OCI-LY1 (cell line): Measurements from ENCODE around the gene TMEM132C.
"Not testable (repeated sequence)": the region's sequence is repeated elsewhere in the genome, so short reads cannot be mapped to it uniquely, and the experiment has no call there.

Experiments used
- H2AFZ ChIP-seq: fragments of 200-600 bp; sonication (generic), shearing (Covaris generic); 2 replicates; pipeline ENCODE4 v1.6.0; 2014; ENCODE audit warnings: antibody characterized with exemption, mild to moderate bottlenecking, low read length
- H3F3A ChIP-seq: fragments of 200-600 bp; sonication (generic), shearing (Covaris generic); 2 replicates; pipeline ENCODE4 v1.6.0; 2014; ENCODE audit warnings: mild to moderate bottlenecking, antibody characterized with exemption, low read length, moderate library complexity; ENCODE audit not compliant: insufficient read depth
- H3K27ac ChIP-seq: fragments of 200-600 bp; sonication (generic); 2 replicates; pipeline ENCODE4 v1.5.1; 2014; ENCODE audit warnings: low read length, mixed run types, mild to moderate bottlenecking, low read depth; ENCODE audit not compliant: poor library complexity, severe bottlenecking
- H3K27me3 ChIP-seq: fragments of 200-600 bp; sonication (generic); 2 replicates; pipeline ENCODE4 v1.6.0; 2014; ENCODE audit warnings: antibody characterized with exemption, mild to moderate bottlenecking, low read length, moderate library complexity; ENCODE audit not compliant: insufficient read depth
- H3K36me3 ChIP-seq: fragments of 200-600 bp; sonication (generic); 2 replicates; pipeline ENCODE4 v1.6.1; 2014; ENCODE audit warnings: mild to moderate bottlenecking, antibody characterized with exemption, low read length, moderate library complexity, mixed read lengths; ENCODE audit not compliant: insufficient read depth
- H3K4me1 ChIP-seq: fragments of 200-600 bp; sonication (generic); 2 replicates; pipeline ENCODE4 v1.5.1; 2014; ENCODE audit warnings: mild to moderate bottlenecking, low read length, moderate library complexity; ENCODE audit not compliant: insufficient read depth, severe bottlenecking
- H3K4me2 ChIP-seq: fragments of 200-600 bp; sonication (generic), shearing (Covaris generic); 2 replicates; pipeline ENCODE4 v1.6.1; 2014; ENCODE audit warnings: low read length
- H3K4me3 ChIP-seq: fragments of 200-600 bp; sonication (generic); 2 replicates; pipeline ENCODE4 v1.5.1; 2014; ENCODE audit warnings: low read length, low read depth, mild to moderate bottlenecking, mixed read lengths; ENCODE audit not compliant: poor library complexity, severe bottlenecking
- H3K79me2 ChIP-seq: fragments of 200-600 bp; shearing (Covaris generic); 2 replicates; pipeline ENCODE4 v1.6.1; 2016; ENCODE audit warnings: mixed run types, low read length, mixed read lengths; ENCODE audit not compliant: insufficient read depth
- H3K9ac ChIP-seq: fragments of 200-600 bp; sonication (generic), shearing (Covaris generic); 2 replicates; pipeline ENCODE4 v1.6.1; 2014; ENCODE audit warnings: mild to moderate bottlenecking, low read length, mixed read lengths
- H3K9me2 ChIP-seq: fragments of 200-600 bp; sonication (generic), shearing (Covaris generic); 2 replicates; pipeline ENCODE4 v1.6.1; 2014; ENCODE audit warnings: low read depth, mild to moderate bottlenecking, low read length, mixed read lengths
- H3K9me3 ChIP-seq: fragments of 200-600 bp; shearing (Covaris generic); 2 replicates; pipeline ENCODE4 v1.6.1; 2014; ENCODE audit warnings: low read length, mixed read lengths
- H4K20me1 ChIP-seq: fragments of 200-600 bp; sonication (generic), shearing (Covaris generic); 2 replicates; pipeline ENCODE4 v1.6.0; 2016; ENCODE audit warnings: mild to moderate bottlenecking, low read length; ENCODE audit not compliant: insufficient read depth
- EZH2 ChIP-seq: fragments of 200-600 bp; sonication (generic), shearing (Covaris generic); IDR thresholded peaks from 2 replicates; pipeline ENCODE4 v1.8.0; 2017; ENCODE audit warnings: borderline replicate concordance, mixed run types, mild to moderate bottlenecking, antibody characterized with exemption, low read length, moderate library complexity, mixed read lengths
- TF ChIP-seq, protein P1 (sequence below): fragments of 200-600 bp; sonication (generic), shearing (Covaris generic); IDR thresholded peaks from 2 replicates; pipeline ENCODE4 v1.5.1; 2017; ENCODE audit warnings: mild to moderate bottlenecking, antibody characterized with exemption, low read length, moderate library complexity, mixed read lengths

TMEM132C gene

DNA sequence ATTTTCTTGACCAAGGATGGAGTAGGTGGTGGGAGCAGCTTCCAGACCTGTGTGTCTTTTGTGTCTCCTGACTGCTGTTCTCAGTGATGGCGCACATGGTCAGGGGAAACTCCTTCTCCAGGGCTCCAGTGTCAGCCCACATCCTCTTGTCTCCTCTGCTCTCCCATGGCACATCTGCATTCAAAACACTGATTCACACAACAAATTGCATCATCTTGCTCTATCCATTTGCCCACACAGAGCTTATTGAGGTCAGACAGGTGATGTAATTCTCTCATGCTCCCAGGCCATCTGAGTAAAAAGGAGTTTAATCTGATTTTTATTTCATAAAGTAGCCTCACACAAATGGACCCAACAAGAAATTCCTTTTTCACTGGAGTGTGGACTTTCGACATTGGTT lies 21.8 kb upstream of the TMEM132C start:
- no peaks in the 10 kb centered on the region for H3K27me3 ChIP-seq
- no peaks in the 10 kb centered on the region for H3K36me3 ChIP-seq
- no peak overlapping the region for H3K4me2 ChIP-seq
- no peaks in the 10 kb centered on the region for H3F3A ChIP-seq
- TF ChIP-seq EZH2: no peak
- TF ChIP-seq, protein P1, sequence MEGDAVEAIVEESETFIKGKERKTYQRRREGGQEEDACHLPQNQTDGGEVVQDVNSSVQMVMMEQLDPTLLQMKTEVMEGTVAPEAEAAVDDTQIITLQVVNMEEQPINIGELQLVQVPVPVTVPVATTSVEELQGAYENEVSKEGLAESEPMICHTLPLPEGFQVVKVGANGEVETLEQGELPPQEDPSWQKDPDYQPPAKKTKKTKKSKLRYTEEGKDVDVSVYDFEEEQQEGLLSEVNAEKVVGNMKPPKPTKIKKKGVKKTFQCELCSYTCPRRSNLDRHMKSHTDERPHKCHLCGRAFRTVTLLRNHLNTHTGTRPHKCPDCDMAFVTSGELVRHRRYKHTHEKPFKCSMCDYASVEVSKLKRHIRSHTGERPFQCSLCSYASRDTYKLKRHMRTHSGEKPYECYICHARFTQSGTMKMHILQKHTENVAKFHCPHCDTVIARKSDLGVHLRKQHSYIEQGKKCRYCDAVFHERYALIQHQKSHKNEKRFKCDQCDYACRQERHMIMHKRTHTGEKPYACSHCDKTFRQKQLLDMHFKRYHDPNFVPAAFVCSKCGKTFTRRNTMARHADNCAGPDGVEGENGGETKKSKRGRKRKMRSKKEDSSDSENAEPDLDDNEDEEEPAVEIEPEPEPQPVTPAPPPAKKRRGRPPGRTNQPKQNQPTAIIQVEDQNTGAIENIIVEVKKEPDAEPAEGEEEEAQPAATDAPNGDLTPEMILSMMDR: no peak
- no peak overlapping the region for H3K9ac ChIP-seq
- H2AFZ ChIP-seq: no peak overlapping the region
- H3K9me2 ChIP-seq: no peaks in the 10 kb centered on the region
- no peaks in the 10 kb centered on the region for H3K79me2 ChIP-seq
- H3K9me3 ChIP-seq: no peaks in the 10 kb centered on the region
- H4K20me1 ChIP-seq: no peaks in the 10 kb centered on the region
- H3K4me3 ChIP-seq: no peak overlapping the region
- no peak overlapping the region for H3K27ac ChIP-seq
- no peaks in the 10 kb centered on the region for H3K4me1 ChIP-seq

DNA sequence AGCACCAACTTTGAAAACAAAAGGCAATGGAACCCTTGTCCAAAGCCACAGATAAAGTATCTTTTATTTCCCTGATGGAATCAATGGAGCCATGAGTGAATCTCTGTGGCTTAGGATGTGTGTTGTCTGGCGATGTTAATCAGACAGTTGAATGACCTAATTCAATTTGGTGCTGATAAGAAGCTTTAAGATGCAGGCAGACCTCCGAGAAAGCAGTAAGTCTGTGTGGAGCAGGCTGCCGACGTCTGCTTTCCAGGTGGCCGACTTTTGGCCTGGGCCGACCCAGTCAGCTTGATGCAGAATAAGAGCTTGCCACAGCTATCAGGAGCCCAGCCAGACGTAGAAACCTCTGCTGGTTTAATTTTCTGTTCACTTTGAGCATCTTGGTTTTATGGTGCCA lies 21.1 kb upstream of the TMEM132C start:
- Histone ChIP-seq H3K4me2 (no peak overlapping the region), H3K4me1 (no peaks in the 10 kb centered on the region), H3K27ac (no peak overlapping the region), H3K9me2 (no peaks in the 10 kb centered on the region), H3K36me3 (no peaks in the 10 kb centered on the region), H4K20me1 (no peaks in the 10 kb centered on the region), H3K9ac (no peak overlapping the region), H3K4me3 (no peak overlapping the region), H3K27me3 (no peaks in the 10 kb centered on the region), H3K9me3 (no peaks in the 10 kb centered on the region), H2AFZ (no peak overlapping the region), H3F3A (no peaks in the 10 kb centered on the region), H3K79me2 (no peaks in the 10 kb centered on the region)
- TF ChIP-seq EZH2: no peak
- TF ChIP-seq, protein P1: no peak

DNA sequence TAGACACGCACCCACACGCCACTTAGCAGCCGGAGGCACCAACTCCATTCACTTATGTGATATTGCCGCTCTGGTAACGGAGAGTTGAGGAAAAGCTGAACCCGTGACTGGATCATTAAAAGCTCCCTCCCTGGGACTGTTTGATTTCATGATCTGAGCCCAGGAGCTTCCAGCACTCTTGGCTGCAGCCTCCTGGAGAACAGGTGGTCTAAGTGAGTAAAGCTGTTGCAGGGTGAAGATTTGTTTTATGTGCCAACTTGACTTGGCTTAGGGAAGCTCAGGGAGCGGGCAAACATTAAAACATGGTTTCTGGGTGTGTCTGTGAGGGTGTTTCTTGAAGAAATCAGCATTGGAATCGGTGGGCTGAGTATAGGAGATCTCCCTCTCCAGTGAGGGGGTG lies 16.9 kb upstream of the TMEM132C start:
- Histone ChIP-seq H3K27ac (no peak overlapping the region), H2AFZ (no peak overlapping the region), H3K27me3 (no peaks in the 10 kb centered on the region), H3K36me3 (no peaks in the 10 kb centered on the region), H3K9me3 (no peaks in the 10 kb centered on the region), H3F3A (no peaks in the 10 kb centered on the region), H3K4me2 (no peak overlapping the region), H3K79me2 (no peaks in the 10 kb centered on the region), H3K4me1 (no peaks in the 10 kb centered on the region), H4K20me1 (no peaks in the 10 kb centered on the region), H3K9ac (no peak overlapping the region), H3K9me2 (no peaks in the 10 kb centered on the region), H3K4me3 (no peak overlapping the region)
- TF ChIP-seq EZH2: no peak
- TF ChIP-seq, protein P1: no peak

DNA sequence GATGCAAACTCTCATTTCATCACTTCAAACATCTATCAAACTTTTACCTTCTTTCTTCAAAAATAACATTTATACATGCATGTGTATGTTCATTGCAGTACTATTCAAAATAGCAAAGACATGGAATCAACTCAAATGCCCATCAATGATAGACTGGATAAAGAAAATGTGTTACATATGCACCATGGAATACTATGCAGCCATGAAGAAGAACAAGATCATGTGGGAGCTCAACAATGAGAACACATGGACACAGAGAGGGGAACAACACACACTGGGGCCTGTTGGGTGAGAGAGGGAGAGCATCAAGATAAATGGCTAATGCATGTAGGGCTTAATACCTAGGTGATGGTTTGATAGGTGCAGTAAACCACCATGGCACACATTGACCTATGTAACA lies 13.1 kb upstream of the TMEM132C start:
- H3K27me3 ChIP-seq, H3F3A ChIP-seq, H3K4me3 ChIP-seq, H3K27ac ChIP-seq, H3K9ac ChIP-seq, H3K36me3 ChIP-seq, H4K20me1 ChIP-seq, H2AFZ ChIP-seq, H3K9me3 ChIP-seq, H3K9me2 ChIP-seq, H3K4me2 ChIP-seq, H3K4me1 ChIP-seq, H3K79me2 ChIP-seq: not testable (repeated sequence)
